Stimulated activated CD4-positive, alpha-beta T cell treated with anti-CD3 and anti-CD28 coated beads, TNF-alpha, amount 100 ng/mL, for 4 hours (primary cell): ENCODE data around the gene CLCNKA.
"Not testable (repeated sequence)": the region's sequence is repeated elsewhere in the genome, so short reads cannot be mapped to it uniquely, and the experiment has no call there.

Source experiments
- DNase-seq, 3 experiments: peaks; one replicate each; pipeline ENCODE4 v3.0.0-alpha.2; 2020; ENCODE audit warnings: low read depth in 3 of 3

CLCNKA gene

DNA sequence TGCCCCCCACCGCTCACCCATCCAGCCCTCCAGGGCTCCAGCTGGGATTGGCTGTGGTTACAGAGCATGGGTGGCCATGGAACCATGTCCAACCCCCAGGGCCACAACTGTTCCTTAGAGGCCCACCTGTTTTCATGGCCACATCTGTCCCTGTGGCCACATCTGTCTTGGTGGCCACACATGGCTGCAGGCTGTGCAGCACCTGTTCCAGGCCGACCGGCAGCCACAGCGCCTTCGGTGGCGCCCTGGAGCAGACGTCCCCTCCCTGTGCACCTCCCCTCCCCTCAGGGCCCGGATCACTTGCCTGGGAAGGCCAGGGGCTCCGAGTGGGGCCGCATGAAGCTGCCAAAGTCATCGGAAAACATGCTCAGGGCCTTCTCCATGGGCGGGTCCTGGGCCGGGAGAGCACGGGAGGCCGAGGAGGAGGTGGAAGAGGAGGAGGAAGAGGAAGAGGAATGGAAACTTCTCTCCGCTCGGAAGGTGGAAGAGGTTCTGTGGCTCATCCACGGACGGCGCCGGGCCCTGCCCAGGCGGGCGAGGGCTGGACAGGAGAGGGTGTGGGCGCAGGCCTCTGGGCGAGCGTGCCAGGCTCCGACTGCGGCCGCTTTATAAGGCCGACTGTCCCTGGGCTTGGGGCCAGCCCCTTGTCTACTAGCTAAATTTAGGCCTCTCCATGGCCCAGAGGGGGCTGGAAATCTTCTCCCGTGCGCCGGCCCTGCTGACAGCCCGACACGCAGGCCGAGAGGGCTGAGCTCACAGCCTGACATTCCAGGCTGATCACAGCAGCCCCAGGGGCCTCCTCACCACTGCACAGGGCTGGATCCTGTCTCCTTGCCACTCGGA lies 4.2 kb upstream of the CLCNKA start, which contains the start of gene HSPB7:
Gene HSPB7, minus strand, starts transcription at position 583 of the 843 bp plus-strand sequence. Its CDS starts 80 bp downstream, at position 503.
- DNase-seq, result no peak

DNA sequence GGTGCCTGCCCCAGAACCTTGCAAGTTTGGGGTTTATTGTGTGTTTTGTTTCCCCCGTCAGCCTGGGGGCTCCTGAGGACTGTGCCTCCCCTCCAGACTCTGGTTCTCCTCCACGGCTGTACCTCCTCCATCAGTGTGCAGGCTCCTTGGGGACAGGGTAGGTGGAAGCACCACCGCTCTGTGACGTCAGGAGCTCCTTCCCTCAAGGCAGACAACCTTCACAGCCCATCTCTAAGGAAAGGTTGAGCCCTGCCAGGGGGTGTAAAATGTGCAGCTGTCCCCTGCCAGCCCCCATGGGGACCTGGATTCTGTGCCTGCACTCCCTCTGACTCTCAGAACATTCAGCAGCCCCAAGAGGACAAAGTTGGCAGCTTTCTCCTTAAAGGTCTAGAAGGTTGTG lies 3.5 kb upstream of the CLCNKA start:
- no peak for DNase-seq

DNA sequence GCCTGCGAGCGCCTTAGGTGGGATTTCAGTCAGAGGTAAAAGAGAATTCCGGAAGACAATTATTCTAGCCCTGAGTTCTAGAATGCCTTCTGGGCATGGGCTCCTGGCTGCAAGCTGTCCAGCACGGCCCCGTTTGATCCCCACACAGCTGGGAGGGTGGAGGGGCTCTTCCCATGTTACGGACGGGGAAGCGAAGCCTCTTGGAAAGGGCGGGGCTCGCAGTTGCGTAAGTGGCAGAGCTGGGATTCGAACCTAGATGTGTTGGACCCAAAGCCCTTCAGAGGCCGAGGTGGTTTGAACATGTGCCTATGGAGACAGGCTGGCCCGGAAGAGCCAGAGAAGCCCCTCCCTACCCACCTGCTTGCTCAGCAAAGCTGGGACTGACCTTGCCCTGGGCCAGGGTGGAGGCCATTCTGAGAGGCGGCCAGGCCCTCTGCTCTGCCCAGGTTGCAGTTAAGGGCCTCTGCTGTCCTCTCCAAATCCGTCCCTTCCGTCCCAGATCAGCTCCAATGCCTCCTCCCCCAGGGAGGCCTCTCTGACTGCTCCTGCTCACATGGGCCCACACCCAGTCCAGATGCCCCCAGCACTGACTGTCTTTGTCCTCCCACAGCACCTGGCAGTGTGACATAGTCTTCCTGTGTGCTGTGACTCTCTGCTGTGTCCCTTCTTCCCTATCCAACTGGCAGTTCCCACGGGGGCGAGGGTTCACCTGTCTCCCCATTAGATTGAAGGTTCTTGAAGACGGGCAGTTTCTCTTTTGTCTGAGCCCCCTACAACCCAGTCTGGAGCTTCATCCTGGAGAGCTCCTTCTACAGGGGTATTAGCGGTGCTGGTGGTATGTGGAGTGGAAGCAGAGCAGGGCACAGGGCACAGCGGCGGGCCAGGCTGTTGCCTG lies 2.8 kb upstream of the CLCNKA start:
- no peak for DNase-seq

DNA sequence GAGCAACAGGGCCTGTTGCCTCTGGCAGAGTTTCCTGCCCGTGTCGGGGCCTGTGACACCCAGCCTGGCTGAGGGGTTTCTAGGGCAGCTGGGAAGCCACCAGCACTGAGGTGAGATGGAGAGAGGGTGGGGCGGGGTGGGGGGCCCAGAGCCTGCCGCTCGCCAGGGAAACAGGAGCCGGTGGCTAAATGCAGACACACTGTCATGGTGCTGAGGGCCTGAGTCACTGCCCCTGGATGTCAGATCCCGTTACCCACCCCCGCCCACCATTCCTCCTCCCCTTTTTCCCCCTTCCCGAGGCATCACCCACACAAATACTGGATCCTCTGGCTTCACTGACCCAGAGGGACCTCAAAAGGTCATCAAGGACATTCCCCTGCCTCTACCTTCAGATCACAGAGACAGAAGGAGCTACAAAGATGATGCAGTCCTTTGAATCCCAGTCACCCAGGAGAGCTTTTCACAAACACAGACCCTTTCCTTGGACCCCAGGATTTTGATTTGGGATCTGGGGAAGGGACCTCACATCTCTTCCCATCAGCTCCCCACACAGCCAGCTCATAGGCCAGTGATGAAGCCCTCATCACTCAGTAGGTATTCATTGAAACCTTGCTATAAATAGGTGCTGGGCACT lies 2.1 kb upstream of the CLCNKA start:
- DNase-seq, result no peak

DNA sequence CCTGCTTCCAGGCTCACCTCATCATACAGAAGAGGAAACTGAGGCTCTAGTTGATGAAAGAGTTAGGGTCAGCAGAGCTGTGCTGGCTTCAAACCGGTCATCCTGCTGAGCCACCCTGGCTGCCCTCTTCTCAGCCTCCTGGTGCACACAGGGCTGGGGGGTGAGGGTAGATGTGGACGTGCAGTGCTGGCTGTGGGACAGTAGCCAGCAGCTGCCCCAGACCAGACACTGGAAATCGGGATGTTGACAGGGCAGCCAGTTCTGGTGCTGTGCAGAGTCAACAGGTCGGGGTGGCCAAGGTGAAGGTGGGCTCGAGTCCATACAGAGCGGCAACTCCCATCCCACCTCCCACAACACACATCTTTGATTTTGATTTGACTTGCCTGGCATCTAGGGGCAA lies 1.5 kb upstream of the CLCNKA start:
- DNase-seq, result no peak

DNA sequence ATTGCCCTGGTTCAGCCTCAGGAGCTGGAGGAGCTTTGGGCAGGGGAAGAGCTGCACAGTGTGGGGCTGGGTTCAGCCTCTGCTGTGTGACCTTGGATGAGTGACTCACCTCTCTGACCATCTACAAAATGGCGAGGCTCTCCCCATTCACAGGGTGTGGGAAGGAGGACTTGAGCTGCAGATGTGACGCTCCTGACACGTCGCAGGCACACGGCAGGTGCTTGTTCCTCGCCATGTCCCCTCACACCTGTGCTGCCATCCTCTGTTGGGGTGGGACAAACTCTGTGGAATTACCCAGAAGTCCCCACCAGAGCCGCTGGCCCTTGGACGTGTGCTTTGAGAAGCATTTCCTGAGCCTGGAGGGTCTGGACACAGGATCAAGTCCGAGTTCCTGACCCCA lies 958 bp upstream of the CLCNKA start:
- not testable (repeated sequence) for DNase-seq

DNA sequence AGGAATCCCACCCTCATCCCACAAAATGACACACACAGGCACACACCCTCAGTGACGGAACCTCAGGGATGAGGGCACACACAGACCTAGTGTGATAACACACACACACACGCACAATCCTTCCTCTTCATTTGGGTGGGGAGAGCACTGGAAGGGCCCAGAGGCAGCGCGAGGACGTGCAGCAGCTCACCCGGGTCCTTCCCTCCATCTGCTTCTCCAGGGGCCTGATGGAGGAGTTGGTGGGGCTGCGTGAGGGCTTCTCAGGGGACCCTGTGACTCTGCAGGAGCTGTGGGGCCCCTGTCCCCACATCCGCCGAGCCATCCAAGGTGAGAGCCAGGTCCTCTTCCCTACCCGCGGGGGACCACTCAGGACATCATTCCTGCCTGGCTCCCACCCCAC lies 557 bp downstream of the CLCNKA start:
- DNase-seq, result no peak

DNA sequence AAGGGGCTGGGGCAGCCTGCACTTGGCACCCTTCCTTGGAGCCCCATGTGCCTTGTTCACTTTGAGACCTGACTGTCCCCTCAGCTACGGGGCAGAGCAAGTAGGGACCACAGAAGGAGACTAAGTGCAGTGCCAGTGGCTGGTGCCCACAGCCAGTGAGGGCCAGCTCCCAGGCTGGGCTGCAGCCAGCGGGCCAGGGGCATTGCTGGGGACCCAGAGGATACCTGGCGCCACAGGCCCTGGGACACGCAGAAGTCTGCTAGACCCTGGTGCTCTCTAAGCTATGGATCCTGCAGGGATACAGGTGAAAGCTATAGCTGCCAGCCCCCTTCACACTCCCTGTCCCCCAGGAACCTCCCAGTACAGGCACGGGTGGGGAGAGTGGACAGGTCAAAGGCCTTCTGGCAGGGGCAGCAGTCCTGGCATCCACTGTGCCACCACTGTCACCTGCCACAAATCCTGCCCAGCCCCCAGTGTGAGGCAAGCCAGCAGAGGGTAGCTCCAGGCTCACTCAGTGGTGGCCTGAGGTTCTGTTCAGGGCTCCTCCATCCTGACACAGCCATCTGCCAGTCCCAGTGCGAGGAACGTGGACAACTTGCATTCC lies 1.3 kb downstream of the CLCNKA start:
- DNase-seq, result no peak

DNA sequence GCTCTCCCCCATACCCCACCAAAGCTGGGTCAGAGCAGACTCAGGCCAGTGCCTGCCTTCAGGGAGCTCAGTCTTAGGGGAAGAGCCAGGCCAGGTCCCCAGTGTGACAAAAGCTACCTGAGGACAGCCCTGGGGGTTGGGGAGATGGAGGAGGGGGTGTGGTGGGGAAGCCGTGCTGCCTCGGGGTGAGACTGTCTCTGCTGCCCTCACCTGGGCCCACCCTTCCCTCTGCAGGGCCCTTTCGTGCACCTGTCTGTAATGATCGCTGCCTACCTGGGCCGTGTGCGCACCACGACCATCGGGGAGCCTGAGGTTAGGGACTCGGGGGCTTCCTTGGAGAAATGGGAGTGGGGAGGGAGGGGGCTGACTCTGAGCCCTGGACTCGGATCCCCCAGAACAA lies 4.5 kb downstream of the CLCNKA start:
- DNase-seq, result not testable (repeated sequence)

DNA sequence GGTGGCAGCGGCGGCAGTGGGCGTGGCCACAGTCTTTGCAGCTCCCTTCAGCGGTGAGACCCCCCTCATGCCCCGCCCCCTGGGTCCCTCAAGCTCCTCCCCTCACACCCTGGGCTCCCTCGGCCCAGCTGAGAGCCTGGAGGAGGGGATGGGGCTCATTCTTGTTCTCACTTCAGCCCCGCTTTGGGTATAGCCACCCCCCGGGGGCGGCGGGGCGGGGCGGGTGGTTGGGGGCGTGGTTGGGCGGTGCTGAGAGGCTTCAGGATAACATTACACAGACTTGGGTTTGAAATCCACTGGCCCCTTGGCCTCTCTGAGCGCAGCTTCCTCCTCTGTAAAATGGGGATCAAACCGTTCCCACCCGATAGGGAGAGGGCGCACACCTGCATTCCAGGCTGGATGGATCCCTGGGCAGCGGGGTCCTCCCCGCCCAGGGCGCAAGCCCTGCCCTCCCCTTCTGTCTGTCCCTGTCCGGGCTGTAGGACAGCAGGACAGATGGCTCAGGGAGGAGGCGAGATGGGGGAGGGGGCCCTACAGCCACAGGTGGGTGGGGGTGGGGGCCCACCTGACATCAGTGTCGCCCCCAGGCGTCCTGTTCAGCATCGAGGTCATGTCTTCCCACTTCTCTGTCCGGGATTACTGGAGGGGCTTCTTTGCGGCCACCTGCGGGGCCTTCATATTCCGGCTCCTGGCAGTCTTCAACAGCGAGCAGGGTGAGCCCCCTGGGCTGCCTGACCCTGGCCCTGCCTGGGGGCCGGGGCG lies 5.1 kb downstream of the CLCNKA start:
- peak; percentile 20 to 26 (median 21) for DNase-seq

DNA sequence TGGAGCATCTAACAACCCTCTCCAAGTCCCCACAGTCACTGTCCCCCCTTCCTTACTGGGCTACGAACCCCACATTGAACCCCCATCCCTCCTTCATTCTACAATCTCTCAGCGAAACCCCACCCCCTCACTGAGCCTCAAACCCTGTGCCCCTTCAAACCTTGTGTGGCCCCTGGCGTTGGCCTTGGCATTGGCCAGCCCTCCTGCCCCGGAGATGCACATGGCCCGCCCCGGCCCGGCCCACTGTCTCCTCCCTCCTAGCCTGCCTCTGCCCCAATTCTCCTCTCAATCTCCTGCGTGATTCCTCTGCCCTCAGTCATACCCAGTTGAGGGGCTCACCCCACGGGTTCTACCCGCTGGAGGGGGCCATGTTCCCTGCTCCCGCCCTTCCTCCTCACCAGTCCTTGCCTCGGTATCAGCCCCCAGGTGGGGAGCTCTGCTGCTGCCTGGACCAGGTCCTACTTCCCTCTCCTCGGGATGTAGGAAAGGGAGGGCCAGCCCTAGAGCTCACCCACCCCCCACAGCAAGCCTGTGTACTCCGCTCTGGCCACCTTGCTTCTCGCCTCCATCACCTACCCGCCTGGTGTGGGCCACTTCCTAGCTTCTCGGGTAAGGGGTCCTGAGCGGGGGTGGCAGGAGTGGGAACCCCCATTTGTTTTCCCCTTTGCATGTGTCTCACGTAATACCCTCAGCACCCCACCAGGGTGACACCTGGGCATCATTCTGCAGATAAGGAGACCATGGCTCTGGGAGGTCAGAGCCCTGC lies 6.6 kb downstream of the CLCNKA start:
- no peak for DNase-seq

DNA sequence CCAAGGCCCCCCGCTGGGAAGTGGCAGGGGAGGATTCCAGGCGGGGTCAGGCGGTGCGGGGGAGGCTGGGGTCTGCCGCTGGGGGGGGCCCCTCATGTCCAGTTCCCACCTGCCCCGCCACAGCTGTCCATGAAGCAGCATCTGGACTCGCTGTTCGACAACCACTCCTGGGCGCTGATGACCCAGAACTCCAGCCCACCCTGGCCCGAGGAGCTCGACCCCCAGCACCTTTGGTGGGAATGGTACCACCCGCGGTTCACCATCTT lies 7.1 kb downstream of the CLCNKA start:
- not testable (repeated sequence) for DNase-seq

DNA sequence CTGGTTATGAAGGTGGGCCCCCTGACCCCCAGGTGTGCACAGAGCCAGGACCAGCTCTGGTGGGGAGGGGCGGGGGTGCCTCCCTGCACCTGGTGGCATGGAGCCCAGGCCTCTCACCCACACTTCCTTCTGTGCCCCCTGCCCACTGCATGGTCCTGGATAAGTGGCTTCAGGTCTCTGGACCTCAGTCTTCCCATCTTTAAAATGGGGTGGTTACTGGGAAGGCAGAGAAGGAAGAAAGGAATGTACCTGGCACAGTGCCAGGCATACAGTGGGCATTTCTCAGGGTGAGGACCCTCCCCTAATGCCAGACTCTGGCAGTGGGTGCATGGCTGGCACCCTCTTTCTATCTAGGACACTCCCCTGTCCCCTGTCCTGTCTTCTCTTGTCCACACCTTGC lies 7.5 kb downstream of the CLCNKA start:
- DNase-seq, result no peak

DNA sequence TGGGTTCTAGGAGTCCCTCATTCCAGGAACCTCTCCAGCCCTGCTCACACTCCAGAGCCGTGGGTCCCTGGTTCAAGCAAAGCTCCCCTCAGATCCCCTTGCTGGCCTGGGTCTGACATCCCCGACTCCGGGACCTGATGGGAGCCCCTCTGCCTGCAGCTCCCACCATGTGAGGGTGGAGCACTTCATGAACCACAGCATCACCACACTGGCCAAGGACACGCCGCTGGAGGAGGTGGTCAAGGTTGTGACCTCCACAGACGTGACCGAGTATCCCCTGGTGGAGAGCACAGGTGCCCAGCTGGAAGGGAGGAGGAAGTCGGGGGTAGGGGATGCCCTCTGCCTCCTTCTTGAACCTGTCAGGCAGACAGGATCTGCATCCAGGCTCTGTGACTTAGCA lies 9.7 kb downstream of the CLCNKA start:
- no peak for DNase-seq

DNA sequence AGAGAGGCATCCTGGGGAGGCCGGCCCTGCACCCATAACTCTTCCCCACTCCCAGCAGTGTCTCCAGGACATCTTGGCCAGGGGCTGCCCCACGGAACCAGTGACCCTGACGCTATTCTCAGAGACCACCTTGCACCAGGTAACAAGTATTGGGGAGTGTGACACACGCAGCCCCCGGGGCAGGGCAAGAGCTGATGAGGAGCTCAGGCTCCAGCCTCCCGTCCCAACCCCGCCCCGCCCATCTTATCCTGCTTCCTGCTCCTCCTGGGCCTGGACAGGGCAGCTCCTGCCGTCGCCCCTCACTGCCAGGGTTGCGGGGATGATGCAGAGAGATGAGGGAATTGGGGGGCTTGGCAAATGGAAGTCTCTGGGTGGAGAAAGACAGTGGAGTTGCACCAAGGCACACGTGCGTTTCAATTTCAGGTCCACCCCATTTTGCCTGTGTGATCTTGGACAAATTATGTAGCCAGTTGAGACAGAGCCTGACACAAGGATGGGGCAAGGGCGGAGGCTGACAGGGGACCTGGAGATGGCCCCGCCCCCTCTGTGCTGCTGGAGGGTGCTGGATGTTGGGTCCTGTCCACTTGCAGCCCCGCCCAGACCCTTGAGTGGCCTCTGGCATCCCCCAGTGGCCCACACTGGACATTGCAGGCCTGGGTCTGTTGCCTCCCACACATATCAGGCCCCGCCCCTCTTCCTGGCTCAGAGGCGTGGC lies 10.7 kb downstream of the CLCNKA start:
- no peak for DNase-seq

DNA sequence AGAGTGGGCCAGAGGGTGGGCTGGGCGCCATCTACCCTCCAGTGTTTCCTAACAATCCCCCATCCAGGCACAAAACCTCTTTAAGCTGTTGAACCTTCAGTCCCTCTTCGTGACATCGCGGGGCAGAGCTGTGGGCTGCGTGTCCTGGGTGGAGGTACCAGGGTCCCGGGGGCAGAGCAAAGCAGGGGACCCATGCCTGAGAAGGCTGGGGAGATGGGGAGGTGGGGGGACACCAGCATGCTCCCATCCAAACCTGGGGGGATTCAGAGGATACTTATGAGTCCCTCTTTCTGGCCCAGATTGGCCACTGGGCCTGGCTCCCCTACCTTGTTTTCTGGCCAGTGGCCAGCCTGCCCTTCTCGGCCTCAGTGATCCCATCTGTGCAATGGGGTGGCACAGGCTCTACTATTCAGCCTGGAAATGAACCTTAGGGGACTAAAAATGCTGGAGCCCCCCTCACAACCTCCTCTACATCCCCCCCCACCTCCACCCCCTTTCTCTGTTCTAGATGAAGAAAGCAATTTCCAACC lies 11.3 kb downstream of the CLCNKA start:
- DNase-seq, result not testable (repeated sequence)

DNA sequence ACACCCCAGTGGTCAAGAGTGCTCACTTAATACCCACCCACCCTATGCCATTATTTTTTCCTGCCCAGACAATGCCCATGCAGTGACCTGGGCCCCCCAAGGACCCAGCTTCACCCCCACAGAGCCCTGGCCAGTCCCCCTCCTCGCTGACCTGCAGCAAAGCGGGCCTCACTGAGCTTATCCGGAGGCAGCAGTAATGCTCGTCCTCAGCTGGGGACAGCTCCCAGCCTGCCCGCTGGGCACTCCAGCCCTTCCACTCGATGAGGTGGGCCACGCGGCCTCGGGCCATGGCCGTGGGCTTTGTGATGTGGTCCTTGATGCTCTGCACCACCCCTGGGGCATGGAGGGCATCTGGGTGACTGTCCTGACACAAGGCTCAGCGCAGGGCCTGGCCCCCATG lies 14.6 kb downstream of the CLCNKA start:
- DNase-seq, result not testable (repeated sequence)

DNA sequence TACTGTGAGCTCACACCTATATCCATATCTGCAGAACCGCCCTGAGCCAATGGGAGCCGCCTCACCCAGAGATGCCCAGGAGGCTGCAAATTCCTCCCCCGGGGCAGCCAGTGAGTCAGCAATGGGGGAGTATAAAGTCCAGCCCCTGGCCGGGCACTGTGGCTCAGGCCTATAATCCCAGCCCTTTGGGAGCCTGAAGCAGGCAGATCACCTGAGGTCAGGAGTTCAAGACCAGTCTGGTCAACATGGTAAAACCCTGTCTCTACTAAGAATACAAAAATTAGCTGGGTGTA lies 16.7 kb downstream of the CLCNKA start:
- DNase-seq, result no peak

DNA sequence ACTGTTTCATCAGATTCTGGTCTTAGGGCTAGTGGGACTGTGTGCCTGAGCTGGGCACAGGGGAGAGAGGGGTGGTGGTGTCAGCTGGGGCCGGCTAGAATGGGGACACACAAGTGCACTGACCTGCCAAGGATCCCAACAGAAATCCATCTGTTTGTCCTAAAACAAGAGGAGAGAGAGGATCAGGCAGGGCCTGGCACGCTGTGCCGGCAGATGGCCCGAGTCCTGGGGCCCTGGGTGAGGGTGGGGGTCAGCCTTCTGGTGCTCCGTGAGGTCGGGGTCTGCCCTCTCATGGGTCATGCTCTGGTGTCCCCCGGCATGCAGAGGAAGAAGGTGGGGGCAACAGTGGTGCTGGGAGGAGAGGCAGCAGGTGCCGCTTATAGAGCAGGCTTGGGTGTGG lies 18.0 kb downstream of the CLCNKA start:
- DNase-seq, result not testable (repeated sequence)

DNA sequence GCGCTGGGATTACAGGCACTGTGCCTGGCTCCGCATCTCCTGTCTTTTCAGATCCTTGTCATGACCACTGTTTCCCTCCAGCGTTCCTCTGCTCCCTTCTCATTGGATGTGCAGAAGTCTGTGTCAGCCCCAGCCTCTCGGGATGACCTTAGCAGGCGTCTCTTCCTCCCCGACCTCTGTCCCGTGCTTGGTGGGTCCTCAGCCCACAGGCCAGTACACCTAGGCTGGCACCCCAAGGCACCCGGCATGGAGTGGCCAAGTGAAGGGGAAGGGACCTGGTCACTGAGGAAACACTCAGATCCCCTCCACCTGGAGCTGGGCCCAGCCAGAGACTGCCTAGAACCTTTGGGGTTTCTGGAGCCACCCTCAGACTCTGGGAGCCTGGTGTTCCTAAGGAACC lies 19.4 kb downstream of the CLCNKA start:
- DNase-seq, result no peak
